HG02678 (cell line): ENCODE results near the gene JPT1.
"Not testable (repeated sequence)": the region's sequence is repeated elsewhere in the genome, so short reads cannot be mapped to it uniquely, and the experiment has no call there.

Experiments used
- ATAC-seq: cut with Tn5 transposase; IDR thresholded peaks from one replicate; pipeline ENCODE4 v1.9.1; 2021; ENCODE audit warnings: mild to moderate bottlenecking, moderate library complexity; ENCODE audit not compliant: unreplicated experiment

JPT1 gene

DNA sequence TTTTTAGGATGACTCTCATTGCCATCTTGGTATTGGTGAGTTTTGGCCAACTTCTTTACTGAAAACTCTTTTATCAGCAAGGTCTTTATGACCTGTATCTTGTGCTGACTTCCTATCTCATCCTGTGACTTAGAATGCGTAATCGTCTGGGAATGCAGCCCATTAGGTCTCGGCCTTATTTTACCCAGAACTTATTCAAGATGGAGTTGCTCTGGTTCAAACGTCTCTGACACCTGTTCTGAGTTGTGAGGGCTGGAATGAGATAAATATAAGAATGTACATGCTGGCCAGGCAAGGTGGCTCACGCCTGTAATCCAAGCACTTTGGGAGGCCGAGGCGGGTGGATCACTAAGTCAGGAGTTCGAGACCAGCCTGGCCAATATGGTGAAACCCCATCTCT lies 4.2 kb upstream of the JPT1 start:
- not testable (repeated sequence) for ATAC-seq

DNA sequence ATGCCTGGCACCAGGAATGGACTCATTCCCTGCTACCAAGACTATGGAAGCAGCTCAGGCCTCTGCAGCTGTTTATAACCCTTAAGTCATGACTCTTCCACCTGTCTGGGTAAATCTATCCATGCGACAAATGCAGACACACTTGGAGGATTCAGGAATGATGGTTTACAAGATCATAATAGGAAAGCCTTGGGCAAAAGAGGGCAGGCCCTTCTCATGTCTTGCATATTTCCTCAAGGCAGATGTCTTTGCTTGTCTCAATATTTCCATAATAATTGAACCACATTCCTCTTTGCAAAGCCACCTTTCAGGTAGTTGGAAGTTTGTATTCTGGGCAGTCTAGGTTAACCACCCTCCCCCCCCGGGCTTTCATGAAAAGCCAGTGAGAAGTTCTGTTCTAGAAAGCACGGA lies 884 bp upstream of the JPT1 start:
- no peak for ATAC-seq

DNA sequence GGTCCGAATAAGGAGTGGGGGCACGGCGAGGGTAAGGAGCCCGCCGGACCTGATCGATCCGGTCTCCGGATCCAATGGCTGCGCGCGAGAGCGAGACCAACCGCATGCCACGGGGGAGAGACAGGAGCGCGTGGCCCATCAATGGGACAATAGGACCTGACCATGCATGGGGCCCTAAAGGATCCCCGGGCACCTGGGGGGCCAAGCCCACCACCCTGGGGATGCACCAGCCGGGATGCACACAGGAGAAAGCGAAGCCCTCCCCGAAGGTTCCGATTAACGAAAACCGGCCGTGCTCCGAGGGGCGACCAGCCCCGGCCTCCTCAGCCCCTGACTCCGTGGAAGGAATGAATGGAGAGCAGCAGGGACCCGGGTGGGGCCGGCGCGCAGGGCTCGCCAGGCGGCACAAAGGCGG lies 525 bp downstream of the JPT1 start:
- ATAC-seq = peak; percentile 2

DNA sequence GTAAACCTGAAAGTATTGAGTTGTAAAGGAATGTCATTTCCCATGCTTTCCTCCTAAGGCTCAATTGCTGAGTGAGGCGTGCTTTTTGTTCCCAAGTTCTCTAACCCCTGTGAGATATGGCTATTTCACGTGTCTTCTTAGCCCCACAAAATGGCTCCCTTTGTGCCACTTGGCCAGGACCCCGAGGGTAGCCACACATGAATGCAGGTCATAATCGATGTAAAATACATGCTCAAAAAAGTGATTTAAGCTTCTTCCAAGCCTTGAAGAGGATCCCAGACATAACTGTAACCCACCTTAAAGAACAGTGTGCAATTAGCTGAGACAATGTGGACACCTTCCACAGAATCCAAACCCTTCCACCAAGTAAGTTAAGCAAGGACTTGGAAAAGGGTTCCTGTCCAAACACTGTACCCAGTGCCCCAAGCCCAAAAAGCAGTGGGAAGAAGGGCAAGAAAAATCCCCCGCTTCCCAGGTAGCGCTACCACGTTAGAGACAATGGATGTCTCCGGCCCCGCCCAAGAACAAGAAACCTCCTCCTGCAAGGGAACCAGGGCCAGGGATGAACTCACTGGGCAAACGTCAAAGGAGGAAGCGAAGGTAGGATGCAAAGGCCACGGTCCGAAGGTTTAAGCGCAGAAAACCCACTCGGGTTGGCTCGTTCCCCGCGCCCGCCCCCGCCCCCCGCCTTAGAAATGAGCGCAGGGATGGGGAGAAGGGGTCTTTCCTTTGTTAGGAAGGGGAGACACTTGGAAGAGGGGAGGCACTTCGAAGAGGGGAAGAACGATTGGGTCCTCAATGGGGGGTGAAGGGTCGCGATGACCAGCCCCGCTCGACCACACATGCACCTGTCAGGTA lies 1.2 kb downstream of the JPT1 start:
- ATAC-seq = no peak

DNA sequence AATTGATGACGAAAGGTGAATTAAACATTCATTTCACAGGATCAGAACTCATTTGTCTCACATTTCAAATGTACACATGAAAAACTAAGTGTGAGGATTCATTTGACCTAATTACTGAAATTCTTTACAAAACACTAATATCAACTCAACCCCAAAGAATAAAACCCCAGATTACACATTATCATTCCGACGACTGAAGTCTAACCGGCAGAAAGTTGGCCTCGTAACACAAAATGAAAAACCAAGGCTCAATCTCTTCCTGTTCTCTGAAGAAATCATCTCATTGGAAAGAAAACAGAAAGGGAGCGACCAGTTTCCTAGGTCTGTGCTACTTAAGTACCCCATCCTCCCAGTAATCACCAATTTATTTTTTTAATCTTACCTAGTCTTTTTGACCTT lies 1.8 kb downstream of the JPT1 start:
- ATAC-seq = no peak

DNA sequence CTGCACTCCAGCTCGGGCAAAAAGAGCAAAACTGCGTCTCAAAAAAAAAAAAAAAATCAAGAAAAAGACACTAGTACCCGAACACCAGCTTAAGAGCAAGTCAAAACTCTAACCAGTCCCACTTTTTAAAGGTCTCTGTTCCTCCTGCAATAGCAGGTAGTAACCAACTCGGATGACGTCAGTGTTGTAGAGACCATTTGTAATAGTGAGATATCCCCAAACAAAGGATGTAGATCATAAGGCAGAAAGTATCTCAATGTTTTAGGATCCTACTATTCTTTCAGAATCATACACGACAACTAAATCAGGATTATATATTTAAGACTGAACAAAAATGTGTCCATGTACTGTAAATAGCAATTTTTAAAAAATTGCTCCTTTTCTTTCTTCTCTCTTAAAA lies 2.4 kb downstream of the JPT1 start:
- ATAC-seq = no peak

DNA sequence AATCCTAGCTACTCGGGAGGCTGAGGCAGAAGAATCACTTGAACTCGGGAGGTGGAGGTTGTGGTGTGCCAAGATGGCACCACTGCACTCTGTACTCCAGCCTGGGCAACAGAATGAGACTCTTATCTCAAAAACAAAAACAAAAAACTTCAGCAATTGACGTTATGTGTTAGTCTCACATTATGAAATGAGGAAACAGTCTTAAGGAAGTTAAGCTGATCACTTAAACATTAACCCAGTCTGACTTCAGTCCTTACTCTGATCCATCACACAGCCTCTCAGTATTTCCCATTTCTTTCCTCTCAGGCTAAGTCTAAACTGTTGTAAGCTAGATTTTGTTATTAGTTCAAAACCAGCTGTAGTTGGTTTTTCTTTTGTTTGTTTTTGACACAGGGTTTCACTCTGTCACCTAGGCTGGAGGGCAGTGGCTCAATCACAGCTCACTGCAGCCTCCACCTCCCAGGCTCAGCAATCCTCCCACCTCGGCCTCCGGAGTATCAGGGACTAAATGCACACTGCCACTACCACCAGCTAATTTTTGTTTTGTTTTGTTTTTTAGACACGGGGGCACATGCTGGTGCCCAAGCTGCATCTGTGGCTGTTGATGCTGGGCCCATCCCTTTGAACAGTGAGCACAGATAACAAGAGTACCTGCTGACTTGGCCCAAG lies 6.3 kb downstream of the JPT1 start:
- ATAC-seq = no peak

DNA sequence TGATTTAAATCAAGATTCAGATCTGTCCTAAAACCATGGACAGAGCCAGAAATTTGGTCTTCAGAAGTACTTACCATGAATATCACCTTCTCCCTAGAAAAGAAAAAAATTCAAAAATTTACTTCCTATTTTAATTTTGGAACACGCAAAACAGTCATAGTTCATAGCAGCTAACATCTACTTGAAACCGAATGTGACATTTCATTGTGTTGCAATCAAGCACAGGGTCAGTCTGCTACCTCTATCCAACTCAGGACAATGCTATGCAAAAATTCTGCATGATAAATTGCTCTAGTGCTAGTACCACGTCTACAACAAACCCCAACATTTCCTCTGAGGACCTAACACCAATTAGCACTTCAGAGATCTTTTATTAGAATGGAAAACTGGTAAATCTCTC lies 7.7 kb downstream of the JPT1 start:
- ATAC-seq = no peak

DNA sequence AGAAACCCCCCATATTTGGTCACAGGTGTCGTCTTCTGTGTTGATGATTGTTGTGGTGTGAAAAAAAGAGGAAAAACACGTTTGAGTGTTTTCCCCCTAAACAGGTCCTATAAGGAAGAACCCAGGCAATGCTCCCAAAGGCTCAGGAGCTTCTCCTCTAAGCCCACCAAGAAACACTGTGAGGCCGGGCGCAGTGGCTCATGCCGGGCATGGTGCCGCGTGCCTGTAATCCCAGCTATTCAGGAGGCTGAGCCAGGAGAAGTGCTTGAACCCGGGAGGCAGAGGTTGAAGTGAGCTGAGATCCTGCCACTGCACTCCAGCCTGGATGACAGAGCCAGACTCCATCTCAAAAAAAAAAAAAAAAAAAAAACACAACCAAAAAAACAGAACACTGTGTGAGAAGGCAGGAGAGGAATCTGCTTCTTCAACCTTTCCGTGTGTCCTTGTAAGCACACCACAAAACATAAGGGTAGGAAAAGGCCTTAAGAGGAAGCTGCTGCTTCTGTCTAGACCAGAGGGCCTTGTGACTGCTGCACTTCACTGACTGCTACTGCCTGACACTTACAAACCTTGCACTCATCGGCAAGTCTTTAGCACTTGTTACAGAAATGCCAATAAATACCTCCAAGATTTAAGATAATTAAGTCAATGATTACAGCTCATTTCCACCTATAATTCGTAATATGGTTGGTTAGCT lies 9.3 kb downstream of the JPT1 start:
- no peak for ATAC-seq

DNA sequence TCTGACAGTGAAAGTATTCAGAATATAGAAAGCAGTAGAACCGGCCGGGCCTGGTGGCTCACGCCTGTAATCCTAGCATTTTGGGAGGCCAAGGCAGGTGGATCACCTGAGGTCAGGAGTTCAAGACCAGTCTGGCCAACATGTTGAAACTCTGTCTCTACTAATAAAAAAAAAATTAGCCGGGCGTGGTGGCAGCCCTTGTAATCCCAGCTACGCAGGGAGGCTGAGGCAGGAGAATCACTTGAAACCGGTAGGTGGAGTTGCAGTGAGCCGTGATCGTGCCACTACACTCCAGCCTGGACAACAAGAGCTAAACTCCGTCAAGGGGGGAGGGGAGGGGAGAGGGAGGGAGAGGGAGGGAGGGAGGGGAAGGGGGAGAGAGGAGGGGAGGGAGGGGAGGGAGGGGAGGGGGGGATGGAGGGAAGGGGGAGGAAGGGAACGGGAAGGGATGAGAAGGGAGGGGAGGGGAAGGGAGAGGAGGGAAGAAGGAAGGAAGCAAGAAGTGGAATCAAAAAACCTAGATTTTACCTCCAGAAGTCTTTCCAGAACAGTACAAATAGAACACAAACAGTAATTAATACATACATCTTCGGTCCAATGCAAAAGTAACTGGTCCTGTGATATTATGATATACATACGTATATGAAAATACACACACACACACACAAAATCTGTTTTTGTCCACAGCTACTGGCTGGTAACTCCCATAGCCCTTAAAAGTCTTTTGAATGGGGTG lies 11.9 kb downstream of the JPT1 start:
- no peak for ATAC-seq

DNA sequence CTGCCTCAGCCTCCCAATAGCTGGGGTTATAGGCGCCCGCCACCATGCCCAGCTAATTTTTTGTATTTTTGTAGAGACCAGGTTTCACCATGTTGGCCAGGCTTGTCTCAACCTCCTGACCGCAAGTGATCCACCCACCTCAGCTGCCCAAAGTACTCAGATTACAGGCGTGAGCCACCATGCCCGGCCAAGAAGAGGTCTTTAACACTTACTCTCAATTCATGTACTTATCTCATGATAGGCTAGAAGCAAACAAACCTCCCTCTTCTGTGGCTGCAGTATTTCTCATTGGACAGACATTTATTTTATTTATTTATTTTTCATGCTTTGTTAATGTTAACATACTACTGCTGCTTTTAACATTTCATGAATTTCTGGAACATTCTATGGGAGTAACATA lies 15.8 kb downstream of the JPT1 start:
- ATAC-seq = no peak

DNA sequence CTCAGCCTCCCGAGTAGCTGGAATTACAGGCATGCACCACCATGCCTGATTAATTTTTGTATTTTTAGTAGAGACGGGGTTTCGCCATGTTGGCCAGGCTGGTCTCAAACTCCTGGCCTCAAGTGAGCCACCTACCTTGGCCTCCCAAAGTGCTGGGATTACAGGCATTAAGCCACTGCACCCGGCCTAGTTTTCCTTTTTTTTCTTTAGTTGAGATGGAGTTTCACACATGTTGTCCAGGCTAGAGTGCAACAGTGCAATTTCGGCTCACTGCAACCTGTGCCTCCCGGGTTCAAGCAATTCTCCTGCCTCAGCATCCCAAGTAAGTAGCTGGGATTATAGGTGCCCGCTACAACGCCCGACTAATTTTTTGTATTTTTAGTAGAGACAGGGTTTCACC lies 16.6 kb downstream of the JPT1 start:
- not testable (repeated sequence) for ATAC-seq

DNA sequence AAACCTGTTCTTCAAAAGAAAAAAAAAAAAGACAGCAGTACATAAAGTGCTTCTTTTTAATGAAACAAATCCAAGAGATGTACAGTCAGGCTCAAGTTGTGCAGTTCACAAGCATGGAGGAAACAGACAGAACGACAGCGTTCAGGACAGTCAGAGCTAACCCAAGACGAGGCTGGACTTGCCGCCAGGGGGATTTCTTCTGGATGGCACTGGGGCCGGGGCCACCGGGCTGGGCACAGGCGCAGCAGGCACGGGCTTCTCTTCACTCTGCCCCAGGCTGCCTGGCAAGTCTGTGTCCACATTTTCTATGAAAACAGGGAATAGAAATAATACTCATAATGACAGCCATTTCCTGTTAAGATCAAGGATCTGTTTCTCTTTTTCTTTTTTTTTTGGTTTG lies 18.4 kb downstream of the JPT1 start:
- ATAC-seq = no peak

DNA sequence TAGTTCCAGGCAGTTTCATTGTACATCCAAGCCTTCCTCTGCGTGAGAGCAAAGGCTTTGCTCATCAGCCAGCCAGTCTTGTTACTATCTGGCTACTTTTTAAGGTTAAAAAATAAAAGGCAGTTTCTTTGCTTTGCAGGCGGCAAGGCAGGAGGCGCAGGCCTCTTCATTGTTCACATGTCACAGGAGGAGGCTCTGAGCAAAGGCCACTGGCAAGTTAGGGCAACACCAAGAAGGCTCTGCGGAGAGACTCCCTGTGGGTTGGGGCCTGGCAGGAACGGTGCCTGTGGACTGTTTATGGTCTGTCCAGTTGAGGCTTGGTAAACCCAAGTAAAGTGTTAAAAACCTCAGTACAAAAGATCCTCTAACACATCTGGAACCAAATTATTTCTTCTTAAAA lies 18.9 kb downstream of the JPT1 start:
- ATAC-seq = no peak

DNA sequence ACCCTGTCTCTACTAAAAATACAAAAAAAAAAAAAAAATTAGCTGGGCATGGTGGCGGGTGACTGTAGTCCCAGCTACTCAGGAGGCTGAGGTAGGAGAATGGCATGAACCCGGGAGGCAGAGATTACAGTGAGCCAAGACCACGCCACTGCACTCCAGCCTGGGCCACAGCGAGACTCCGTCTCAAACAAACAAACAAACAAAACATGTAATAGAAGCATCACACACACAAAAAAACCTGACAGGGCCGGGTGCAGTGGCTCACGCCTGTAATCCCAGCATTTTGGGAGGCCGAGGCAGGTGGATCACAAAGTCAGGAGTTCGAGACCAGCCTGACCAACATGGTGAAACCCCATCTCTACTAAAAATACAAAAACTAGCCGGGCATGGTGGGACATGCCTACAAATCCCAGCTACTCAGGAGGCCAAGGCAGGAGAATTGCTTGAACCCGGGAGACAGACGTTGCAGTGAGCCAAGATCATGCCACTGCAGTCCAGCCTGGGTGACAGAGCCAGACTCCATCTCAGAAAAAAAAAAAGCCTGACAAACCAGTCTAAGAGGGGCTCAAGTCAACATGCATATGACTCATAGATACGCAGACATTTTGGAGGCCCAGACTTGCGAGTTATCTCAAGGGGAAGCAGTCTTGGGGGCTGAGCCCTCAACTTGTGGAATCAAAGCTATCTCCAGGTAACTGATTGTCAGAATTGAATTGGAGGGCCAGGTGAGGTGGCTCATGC lies 20.5 kb downstream of the JPT1 start:
- ATAC-seq = not testable (repeated sequence)

DNA sequence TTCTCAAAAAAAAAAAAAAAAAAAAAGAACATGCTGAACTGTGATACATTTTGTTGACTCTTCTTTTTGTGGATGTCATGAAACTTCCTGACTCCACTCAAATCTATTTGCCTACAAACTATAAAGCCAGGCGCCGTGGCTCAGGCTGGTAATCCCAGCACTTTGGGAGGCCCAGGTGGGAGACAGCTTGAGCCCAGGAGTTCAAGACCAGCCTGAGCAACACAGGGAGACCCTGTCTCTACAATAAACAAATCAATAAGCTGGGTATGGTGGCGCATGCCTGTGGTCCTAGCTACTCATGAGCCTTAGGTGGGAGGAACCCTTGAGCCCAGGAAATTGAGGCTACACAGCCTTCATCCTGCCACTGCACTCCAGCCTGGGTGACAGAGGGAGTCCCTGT lies 21.3 kb downstream of the JPT1 start:
- no peak for ATAC-seq

DNA sequence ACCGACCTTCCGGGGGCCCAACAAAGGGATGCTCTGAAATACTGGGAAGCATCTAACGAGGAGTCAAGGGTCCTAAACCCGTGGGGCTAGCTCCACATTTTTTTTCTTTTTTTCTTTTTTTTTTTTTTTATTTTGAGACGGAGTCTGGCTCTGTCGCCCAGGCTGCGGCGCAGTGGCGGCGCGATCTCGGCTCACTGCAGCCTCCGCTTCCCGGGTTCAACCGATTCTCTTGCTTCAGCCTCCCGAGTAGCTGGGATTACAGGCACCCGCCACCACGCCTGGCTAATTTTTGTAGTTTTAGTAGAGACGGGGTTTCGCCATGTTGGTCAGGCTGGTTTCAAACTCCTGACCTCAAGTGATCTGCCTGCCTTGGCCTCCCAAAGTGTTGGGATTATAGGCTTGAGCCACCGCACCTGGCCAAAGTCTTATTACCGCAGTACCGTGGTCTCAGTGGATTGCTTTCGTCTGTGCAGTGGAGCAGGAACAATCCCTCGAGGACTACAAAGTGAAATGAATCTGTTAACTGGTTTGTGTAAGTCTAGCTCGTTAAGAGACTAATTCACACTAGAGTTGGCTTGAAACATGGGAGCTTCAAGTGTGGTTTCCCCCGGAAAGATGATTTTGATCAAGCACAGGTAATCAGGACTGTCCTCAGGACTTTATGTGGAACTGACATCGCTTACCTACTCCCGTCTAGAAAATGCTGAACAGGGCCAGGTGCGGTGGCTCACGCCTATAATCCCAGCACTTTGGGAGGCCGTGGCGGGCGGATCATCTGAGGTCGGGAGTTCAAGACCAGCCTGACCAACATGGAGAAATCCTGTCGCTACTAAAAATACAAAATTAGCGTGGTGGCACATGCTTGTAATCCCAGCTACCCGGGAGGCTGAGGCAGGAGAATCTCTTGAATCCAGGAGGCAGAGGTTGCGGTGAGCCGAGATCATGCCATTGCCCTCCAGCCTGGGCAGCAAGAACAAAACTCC lies 22.0 kb downstream of the JPT1 start:
- not testable (repeated sequence) for ATAC-seq

DNA sequence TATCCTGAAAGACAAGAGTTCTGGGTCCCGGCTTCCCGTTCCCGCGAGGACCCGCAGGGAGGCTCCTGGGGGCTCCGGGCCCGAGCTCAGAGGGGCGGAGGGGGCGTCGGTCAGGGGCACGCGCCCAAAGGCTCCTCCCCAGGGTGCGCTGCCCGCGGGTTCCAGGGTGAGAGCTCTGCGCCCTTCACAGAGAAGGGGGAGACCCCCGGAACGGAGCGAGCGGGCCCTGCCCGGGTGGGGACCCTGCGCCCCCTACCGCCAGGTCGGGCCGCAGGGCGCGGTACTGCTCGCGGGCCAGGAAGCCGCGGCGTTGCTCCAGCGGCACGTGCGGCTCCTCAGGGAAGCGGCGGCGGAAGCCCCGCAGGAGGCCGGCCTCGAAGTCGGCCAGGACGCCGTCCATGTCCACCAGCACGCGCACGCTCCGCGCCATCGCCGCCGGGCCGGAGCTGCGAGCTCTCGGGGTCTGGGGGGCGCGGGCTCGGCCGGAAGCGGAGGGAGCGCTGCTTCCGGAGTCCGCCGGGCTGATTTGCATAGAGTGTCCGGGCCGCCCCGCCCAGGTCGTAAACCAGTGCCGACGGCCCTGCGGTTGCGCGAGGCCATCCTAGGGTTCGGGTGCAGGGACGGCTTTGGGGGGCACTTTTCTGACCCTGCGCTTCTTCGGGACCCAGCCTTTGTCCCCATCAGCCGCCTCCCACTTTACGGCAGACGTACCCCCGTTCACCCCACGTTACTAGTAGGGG lies 22.9 kb downstream of the JPT1 start, which contains the start of gene NT5C:
TSS of gene NT5C (minus strand) at position 465 of the 740 bp plus-strand sequence. CDS start at position 430, 35 bp downstream.
- peak; percentile 83 for ATAC-seq
